Osteoblast (primary cell): ENCODE measurements around the gene PDE6A. TPM values are rescaled to one million over a fixed set of nuclear protein-coding genes. Genes with fewer than 3 reads are reported as not detected.

ENCODE experiments used
- DNase-seq: peaks from one replicate; pipeline ENCODE4 v3.0.0; 2011; ENCODE audit warnings: low spot score, mixed read lengths; ENCODE audit not compliant: insufficient read length; ENCODE audit errors: missing footprints
- H2AFZ ChIP-seq: 2 replicates; pipeline ENCODE4 v1.6.0; 2011; ENCODE audit warnings: mild to moderate bottlenecking, low read length
- H3K27ac ChIP-seq: 2 replicates; pipeline ENCODE4 v1.5.1; 2011; ENCODE audit warnings: mild to moderate bottlenecking, low read depth, low read length, moderate library complexity
- H3K27me3 ChIP-seq: 2 replicates; pipeline ENCODE4 v1.6.0; 2012; ENCODE audit warnings: mild to moderate bottlenecking, control low read depth, inconsistent platforms, low read length, moderate library complexity; ENCODE audit not compliant: insufficient read depth
- H3K36me3 ChIP-seq: 2 replicates; pipeline ENCODE4 v1.5.1; 2011; ENCODE audit warnings: mild to moderate bottlenecking, low read length, control low read depth, moderate library complexity; ENCODE audit not compliant: insufficient read depth
- H3K4me1 ChIP-seq: 2 replicates; pipeline ENCODE4 v1.5.1; 2011; ENCODE audit warnings: mild to moderate bottlenecking, low read length, control low read depth, moderate library complexity; ENCODE audit not compliant: insufficient read depth
- H3K4me2 ChIP-seq: 2 replicates; pipeline ENCODE4 v1.6.0; 2011; ENCODE audit warnings: mild to moderate bottlenecking, low read length; ENCODE audit not compliant: insufficient read depth
- H3K4me3 ChIP-seq: fragments of 200-600 bp; sonication (generic); 3 replicates; pipeline ENCODE4 v1.5.1; 2012; ENCODE audit warnings: mild to moderate bottlenecking, low read length, inconsistent platforms; ENCODE audit not compliant: insufficient read depth
- H3K79me2 ChIP-seq: 2 replicates; pipeline ENCODE4 v1.6.0; 2012; ENCODE audit warnings: mild to moderate bottlenecking, low read length, control low read depth, inconsistent platforms; ENCODE audit not compliant: insufficient read depth
- H3K9me3 ChIP-seq: 2 replicates; pipeline ENCODE4 v1.5.1; 2011; ENCODE audit warnings: low read depth, low read length, control low read depth
- H4K20me1 ChIP-seq: 2 replicates; pipeline ENCODE4 v1.6.0; 2012; ENCODE audit warnings: mild to moderate bottlenecking, low read length, control low read depth; ENCODE audit not compliant: insufficient read depth
- total RNA-seq: library from RNA; depleted of rRNA; stranded (reverse); fragments of >200 nt; gene quantifications from 2 replicates; pipeline ENCODE4 v1.2.3, GENCODE V29; 2012
- TF ChIP-seq, protein P1 (sequence below): IDR thresholded peaks from 2 replicates; pipeline ENCODE4 v1.5.1; 2011; ENCODE audit warnings: mild to moderate bottlenecking, low read depth, low read length, moderate library complexity; ENCODE audit errors: extremely low read depth

Gene PDE6A
- total RNA-seq, 1 donor: under 0.01 TPM

DNA sequence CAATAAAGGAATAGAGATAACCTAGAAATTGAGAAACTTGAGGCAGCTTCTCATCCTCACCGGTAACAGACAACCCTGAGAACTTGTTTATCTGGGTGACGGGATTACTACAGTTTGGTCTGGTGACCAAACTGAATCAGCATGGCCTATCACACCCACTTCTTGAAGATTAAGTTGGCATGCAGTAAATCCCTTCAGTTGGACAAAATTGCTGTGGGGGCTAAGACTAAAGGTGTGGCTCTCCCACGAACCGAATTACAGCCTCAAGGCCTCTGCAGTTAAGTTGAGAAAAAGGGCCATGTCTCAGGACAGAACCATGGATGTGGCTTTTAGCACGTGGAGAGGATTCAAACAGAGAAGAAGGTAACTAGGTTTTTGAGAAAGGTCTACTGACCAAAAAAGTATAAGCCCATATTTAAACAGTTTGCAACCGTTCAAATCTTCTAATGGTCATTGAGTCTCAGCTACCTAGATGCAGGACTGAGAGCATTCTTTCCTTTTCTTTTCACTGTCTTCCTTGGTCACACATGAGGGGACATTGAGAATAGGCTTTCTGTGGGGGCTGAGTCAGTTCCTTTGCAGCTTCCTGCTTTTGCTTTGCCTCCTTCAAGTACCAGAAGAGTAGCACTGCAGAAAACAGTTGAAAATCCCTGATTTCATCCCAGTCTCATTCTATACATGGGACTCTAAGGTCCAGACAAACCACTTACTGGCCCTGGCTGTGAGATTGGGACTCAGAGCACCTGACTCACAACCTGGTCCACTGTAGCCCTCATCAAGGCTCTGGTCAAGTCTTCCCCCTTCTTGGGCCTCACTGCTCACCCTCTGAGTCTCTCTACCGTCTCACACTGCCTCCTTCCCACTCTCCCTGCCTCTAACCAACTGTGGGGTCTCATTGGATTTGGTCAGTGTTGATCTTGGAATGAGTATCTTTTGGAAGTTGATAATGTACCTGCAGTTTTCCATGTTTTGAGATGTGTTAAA lies 30.9 kb downstream of the PDE6A start:
- no peak overlapping the region for H3K27ac ChIP-seq
- no peak overlapping the region for H3K4me3 ChIP-seq
- H3K9me3 ChIP-seq: no peaks in the 10 kb centered on the region
- no peaks in the 10 kb centered on the region for H3K36me3 ChIP-seq
- TF ChIP-seq, protein P1, sequence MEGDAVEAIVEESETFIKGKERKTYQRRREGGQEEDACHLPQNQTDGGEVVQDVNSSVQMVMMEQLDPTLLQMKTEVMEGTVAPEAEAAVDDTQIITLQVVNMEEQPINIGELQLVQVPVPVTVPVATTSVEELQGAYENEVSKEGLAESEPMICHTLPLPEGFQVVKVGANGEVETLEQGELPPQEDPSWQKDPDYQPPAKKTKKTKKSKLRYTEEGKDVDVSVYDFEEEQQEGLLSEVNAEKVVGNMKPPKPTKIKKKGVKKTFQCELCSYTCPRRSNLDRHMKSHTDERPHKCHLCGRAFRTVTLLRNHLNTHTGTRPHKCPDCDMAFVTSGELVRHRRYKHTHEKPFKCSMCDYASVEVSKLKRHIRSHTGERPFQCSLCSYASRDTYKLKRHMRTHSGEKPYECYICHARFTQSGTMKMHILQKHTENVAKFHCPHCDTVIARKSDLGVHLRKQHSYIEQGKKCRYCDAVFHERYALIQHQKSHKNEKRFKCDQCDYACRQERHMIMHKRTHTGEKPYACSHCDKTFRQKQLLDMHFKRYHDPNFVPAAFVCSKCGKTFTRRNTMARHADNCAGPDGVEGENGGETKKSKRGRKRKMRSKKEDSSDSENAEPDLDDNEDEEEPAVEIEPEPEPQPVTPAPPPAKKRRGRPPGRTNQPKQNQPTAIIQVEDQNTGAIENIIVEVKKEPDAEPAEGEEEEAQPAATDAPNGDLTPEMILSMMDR: no peak
- H4K20me1 ChIP-seq: no peaks in the 10 kb centered on the region
- peaks cover 4% of the 10 kb centered on the region for H3K27me3 ChIP-seq
- no peaks in the 10 kb centered on the region for H3K79me2 ChIP-seq
- no peak for DNase-seq
- H2AFZ ChIP-seq: no peak overlapping the region
- H3K4me2 ChIP-seq: no peak overlapping the region
- peaks cover 21% of the 10 kb centered on the region for H3K4me1 ChIP-seq

DNA sequence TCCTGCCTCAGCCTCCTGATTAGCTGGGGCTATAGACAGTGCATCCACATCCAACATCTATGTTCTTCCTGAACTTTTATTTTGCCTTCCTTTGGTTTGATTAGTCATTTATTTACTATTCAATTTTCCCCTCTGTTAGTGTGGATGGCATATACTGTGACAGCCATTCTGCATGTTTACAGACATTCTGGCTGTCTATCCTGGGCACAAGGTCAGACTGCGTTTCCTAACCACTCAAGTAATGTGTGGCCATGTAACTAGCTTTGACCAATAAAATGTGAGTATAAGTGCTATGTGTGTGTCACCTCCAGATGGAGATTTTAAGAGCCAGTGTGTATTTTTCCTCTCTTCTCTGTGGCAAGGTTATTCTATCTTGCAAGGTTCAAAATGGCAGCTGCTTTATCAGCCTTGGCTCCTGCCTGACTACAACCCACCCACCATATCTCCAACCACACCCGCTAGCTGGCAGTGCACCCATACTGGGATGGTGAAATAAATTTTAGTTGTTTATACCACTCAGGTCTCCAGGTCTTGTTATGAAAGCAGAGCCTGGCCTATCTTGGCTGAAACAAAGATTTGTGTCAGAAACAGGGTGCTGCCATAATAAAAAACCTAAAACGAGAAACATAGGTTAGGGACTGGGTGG lies 32.2 kb downstream of the PDE6A start:
- TF ChIP-seq, protein P1: no peak
- DNase-seq: no peak

DNA sequence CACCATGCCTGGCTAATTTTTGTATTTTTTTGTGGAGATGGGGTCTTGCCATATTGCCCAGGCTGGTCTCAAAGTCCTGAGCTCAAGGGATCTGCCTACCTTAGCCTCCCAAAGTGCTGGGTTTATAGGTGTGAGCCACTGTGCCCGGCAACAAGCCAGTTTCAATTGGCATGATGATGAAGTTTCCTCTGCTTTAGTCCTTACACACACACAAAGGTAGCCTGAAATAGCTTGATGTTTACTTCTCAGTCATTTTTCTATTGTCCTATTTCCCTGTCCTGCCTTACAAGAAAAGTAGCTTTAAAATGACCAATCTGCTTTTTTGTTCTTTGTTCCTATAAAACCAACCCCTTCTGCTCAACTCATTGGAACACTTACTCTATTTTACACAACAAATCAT lies 33.6 kb downstream of the PDE6A start:
- H3K4me1 ChIP-seq: peaks cover 7% of the 10 kb centered on the region

More for the DNA sequence above, 32.2 kb downstream of the PDE6A start:
- Histone ChIP-seq H3K4me2 (no peak overlapping the region), H4K20me1 (no peaks in the 10 kb centered on the region), H3K79me2 (no peaks in the 10 kb centered on the region), H2AFZ (no peak overlapping the region), H3K27me3 (peaks cover 4% of the 10 kb centered on the region), H3K9me3 (no peaks in the 10 kb centered on the region), H3K36me3 (no peaks in the 10 kb centered on the region), H3K4me3 (no peak overlapping the region), H3K27ac (no peak overlapping the region), H3K4me1 (peaks cover 18% of the 10 kb centered on the region)

More for the DNA sequence above, 33.6 kb downstream of the PDE6A start:
- Histone ChIP-seq H3K9me3 (no peaks in the 10 kb centered on the region), H4K20me1 (no peaks in the 10 kb centered on the region), H3K79me2 (no peaks in the 10 kb centered on the region), H3K27ac (no peak overlapping the region), H3K4me2 (no peak overlapping the region), H3K36me3 (no peaks in the 10 kb centered on the region), H3K4me3 (no peak overlapping the region), H2AFZ (no peak overlapping the region), H3K27me3 (peaks cover 7% of the 10 kb centered on the region)
- TF ChIP-seq, protein P1: no peak
- no peak for DNase-seq
